GM12878 (cell line): ENCODE results near the gene CYB5B. TPM values are rescaled to one million over a fixed set of nuclear protein-coding genes. Genes with fewer than 3 reads are reported as not detected.

Experiments
- ATAC-seq: fragments of 200-7000 bp; cut with Tn5 transposase; 3 replicates; pipeline ENCODE4 v1.9.1; 2020; ENCODE audit warnings: mild to moderate bottlenecking, moderate library complexity
- BruUV-seq: library from RNA; stranded (reverse); fragments of 400-500 nt; replicated peaks from 2 replicates; lab custom pipeline; 2021; lab: Mats Ljungman, UMichigan
- CTCF ChIA-PET: fragments of 300-600 bp; sonication (Branson Sonifier 250); formaldehyde crosslinking; extraction: SDS; loops from one replicate; lab custom pipeline; 2021; ENCODE audit warnings: inconsistent platforms; lab: Yijun Ruan, JAX
- POLR2A ChIA-PET: fragments of 350-600 bp; formaldehyde crosslinking; extraction: SDS; loops from one replicate; lab custom pipeline; 2021; ENCODE audit warnings: inconsistent platforms; lab: Charles Lee
- RAD21 ChIA-PET: fragments of 300-600 bp; sonication (Branson Sonifier 250); formaldehyde crosslinking; loops from one replicate; lab custom pipeline; 2023; ENCODE audit warnings: antibody characterized with exemption; ENCODE audit not compliant: unreplicated experiment; lab: Charles Lee
- SMC1A ChIA-PET: fragments of 300-600 bp; sonication (Branson Sonifier 250); formaldehyde crosslinking; loops from one replicate; lab custom pipeline; 2023; ENCODE audit not compliant: unreplicated experiment, uncharacterized antibody; lab: Charles Lee
- DNase-seq: peaks from one replicate; pipeline ENCODE4 v3.0.0-alpha.2; 2011; ENCODE audit warnings: low read depth, low spot score
- FAIRE-seq: peaks from 3 replicates; lab custom pipeline; 2011; peaks lifted over from hg19 to GRCh38; lab: Jason Lieb, UNC
- H2AFZ ChIP-seq: 2 replicates; pipeline ENCODE4 v1.6.0; 2011; ENCODE audit warnings: low read depth, low read length, control low read depth; ENCODE audit not compliant: control insufficient read depth
- H3K27ac ChIP-seq: 2 replicates; pipeline ENCODE4 v1.5.1; 2011; ENCODE audit warnings: control low read depth; ENCODE audit not compliant: control insufficient read depth, insufficient read depth
- H3K27me3 ChIP-seq, 2 experiments: replicated peaks in 1 of 2; 2 replicates each; pipeline versions ENCODE4 v1.6.0 to v1.6.1; 2011; ENCODE audit warnings: low read length in 1 of 2; ENCODE audit not compliant: control insufficient read depth in 2 of 2, insufficient read depth in 2 of 2
- H3K36me3 ChIP-seq, 2 experiments: 2 replicates each; pipeline ENCODE4 v1.5.1; 2011; ENCODE audit warnings: low read length in 1 of 2; ENCODE audit not compliant: control insufficient read depth in 2 of 2, insufficient read depth in 2 of 2
- H3K4me1 ChIP-seq: 2 replicates; pipeline ENCODE4 v1.6.1; 2011; ENCODE audit warnings: mild to moderate bottlenecking, low read length, moderate library complexity, mixed read lengths; ENCODE audit not compliant: control insufficient read depth, insufficient read depth
- H3K4me2 ChIP-seq: 2 replicates; pipeline ENCODE4 v1.6.0; 2011; ENCODE audit warnings: control low read depth; ENCODE audit not compliant: control insufficient read depth, insufficient read depth
- H3K4me3 ChIP-seq: fragments of 200-600 bp; sonication (generic); 2 replicates; pipeline ENCODE4 v1.5.1; 2016
- H3K79me2 ChIP-seq: 2 replicates; pipeline ENCODE4 v1.6.0; 2011; ENCODE audit warnings: low read length; ENCODE audit not compliant: control insufficient read depth, insufficient read depth
- H3K9ac ChIP-seq: 2 replicates; pipeline ENCODE4 v1.8.0; 2011; ENCODE audit warnings: low read length, control low read depth, mixed read lengths; ENCODE audit not compliant: control insufficient read depth, insufficient read depth
- H3K9me3 ChIP-seq: replicated peaks from 3 replicates; pipeline ENCODE4 v1.5.1; 2011; ENCODE audit warnings: mild to moderate bottlenecking, low read length; ENCODE audit not compliant: control insufficient read depth, insufficient read depth
- H4K20me1 ChIP-seq: 2 replicates; pipeline ENCODE4 v1.6.0; 2011; ENCODE audit not compliant: control insufficient read depth, insufficient read depth
- ATF7 ChIP-seq: fragments of 450-650 bp; IDR thresholded peaks from 2 replicates; pipeline ENCODE4 v1.6.1; 2016; ENCODE audit warnings: low read depth, mild to moderate bottlenecking
- CBX3 ChIP-seq: fragments of 200-600 bp; sonication (generic); IDR thresholded peaks from 2 replicates; pipeline ENCODE4 v1.6.1; 2016; ENCODE audit warnings: low read depth, borderline replicate concordance
- IRF5 ChIP-seq: fragments of 450-650 bp; IDR thresholded peaks from 2 replicates; pipeline ENCODE4 v1.6.1; 2017; ENCODE audit warnings: borderline replicate concordance
- MEF2A ChIP-seq: IDR thresholded peaks from 2 replicates; pipeline ENCODE4 v1.6.1; 2011; ENCODE audit warnings: low read depth, mild to moderate bottlenecking, low read length, moderate library complexity; ENCODE audit not compliant: insufficient read depth
- NFXL1 ChIP-seq: fragments of 450-650 bp; IDR thresholded peaks from 2 replicates; pipeline ENCODE4 v1.6.1; 2017; ENCODE audit warnings: antibody characterized with exemption, mild to moderate bottlenecking, borderline replicate concordance
- NR2C1 ChIP-seq: fragments of 450-650 bp; IDR thresholded peaks from 2 replicates; pipeline ENCODE4 v1.6.1; 2017; ENCODE audit warnings: antibody characterized with exemption, mild to moderate bottlenecking, moderate library complexity
- PAX5 ChIP-seq: IDR thresholded peaks from 2 replicates; pipeline ENCODE4 v1.6.1; 2011; ENCODE audit warnings: low read depth, low read length, borderline replicate concordance
- PAX8 ChIP-seq: fragments of 450-650 bp; IDR thresholded peaks from 2 replicates; pipeline ENCODE4 v1.6.1; 2017; ENCODE audit warnings: mild to moderate bottlenecking, moderate library complexity
- WGBS: methylation state at CpG from one replicate; pipeline ENCODE4 v1.1.6; 2016; ENCODE audit warnings: low lambda C conversion rate; ENCODE audit not compliant: insufficient replicate concordance, insufficient coverage; ENCODE audit errors: missing lambda C conversion rate; 5-methylcytosine and 5-hydroxymethylcytosine counted together
- in situ Hi-C: fragments of 300-500 bp; cut with MboI; formaldehyde crosslinking; loops from 9 replicates; pipeline ENCODE4 v1.14.3; 2018; ENCODE audit warnings: mixed read lengths
- intact Hi-C: fragments of 100-400 bp; cut with micrococcal nuclease; formaldehyde crosslinking; loops from one replicate; pipeline ENCODE4 v1.14.2; 2022; ENCODE audit not compliant: unreplicated experiment
- polyA plus RNA-seq, 11 experiments: library from polyadenylated mRNA; depleted of rRNA in 4 of 11; unstranded in 6 of 11; stranded (reverse) in 5 of 11; fragments of >200 nt; fragmentation: Nextera tagmentation in 4 of 11; fragmentation: Illumina TruSeq in 1 of 11; extraction: Ambion mirVana in 4 of 11; extraction: Trizol in 1 of 11; gene quantifications; 1 replicate in 1 of 11; 2 replicates in 10 of 11; pipeline versions ENCODE4 v1.2.1 to v1.2.3, GENCODE V29; 2011 to 2016; ENCODE audit warnings: inconsistent platforms in 2 of 11, missing spikeins in 2 of 11, low read depth in 1 of 11
- total RNA-seq, 4 experiments: library from RNA; depleted of rRNA in 3 of 4; stranded (reverse); fragments of >200 nt in 3 of 4; fragmentation: Illumina TruSeq in 1 of 4; extraction: Trizol in 1 of 4; gene quantifications; 2 replicates each; pipeline versions ENCODE4 v1.2.1 to v1.2.3, GENCODE V29; 2013 to 2021
- TF ChIP-seq, protein P1 (sequence below): IDR thresholded peaks from 2 replicates; pipeline ENCODE4 v1.6.1; 2012; ENCODE audit warnings: low read depth, low read length, improper control_type of control experiment
- TF ChIP-seq, protein P2 (sequence below): IDR thresholded peaks from 2 replicates; pipeline ENCODE4 v1.6.1; 2011; ENCODE audit warnings: borderline replicate concordance, low read depth, mild to moderate bottlenecking, moderate library complexity, mixed read lengths, low read length; ENCODE audit not compliant: insufficient read depth; ENCODE audit errors: extremely low read length
- TF ChIP-seq, protein P3 (sequence below): fragments of 450-650 bp; IDR thresholded peaks from 2 replicates; pipeline ENCODE4 v1.6.1; 2016; ENCODE audit warnings: mild to moderate bottlenecking

The CYB5B gene
- total and polyA plus RNA-seq, 10 of the 15 experiments (the other 5 are each of a cell fraction or from before 2014, with no cell fraction given) = 145 to 305 (median 179) TPM

GRCh38 chr16:69495821-69496220, 71.4 kb downstream of the CYB5B start:
- SMC1A ChIA-PET = interaction anchor here (0.9 to 1.3 kb wide), 3 partner anchors 27 to 207 kb away, joined by 3 to 5 read pairs (median 3); no protein-coding TSS in a partner anchor
- RAD21 ChIA-PET = interaction anchor here (1.0 to 1.8 kb wide), 4 partner anchors 26 to 161 kb away, joined by 3 to 5 read pairs (median 4); no protein-coding TSS in a partner anchor
- Histone ChIP-seq H3K27me3 (no peaks in the 10 kb centered on the region), H3K36me3 (no peaks in the 10 kb centered on the region), H2AFZ (no peak overlapping the region), H3K9me3 (no peaks in the 10 kb centered on the region), H3K79me2 (no peaks in the 10 kb centered on the region), H3K4me1 (no peaks in the 10 kb centered on the region), H3K4me2 (no peak overlapping the region), H3K27ac (no peak overlapping the region), H3K4me3 (no peak overlapping the region), H4K20me1 (no peaks in the 10 kb centered on the region), H3K9ac (no peak overlapping the region)
- TF ChIP-seq MEF2A = no peak
- TF ChIP-seq, protein P1, sequence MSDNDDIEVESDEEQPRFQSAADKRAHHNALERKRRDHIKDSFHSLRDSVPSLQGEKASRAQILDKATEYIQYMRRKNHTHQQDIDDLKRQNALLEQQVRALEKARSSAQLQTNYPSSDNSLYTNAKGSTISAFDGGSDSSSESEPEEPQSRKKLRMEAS = no peak
- no peak for TF ChIP-seq IRF5
- no peak for TF ChIP-seq NFXL1
- TF ChIP-seq, protein P2, sequence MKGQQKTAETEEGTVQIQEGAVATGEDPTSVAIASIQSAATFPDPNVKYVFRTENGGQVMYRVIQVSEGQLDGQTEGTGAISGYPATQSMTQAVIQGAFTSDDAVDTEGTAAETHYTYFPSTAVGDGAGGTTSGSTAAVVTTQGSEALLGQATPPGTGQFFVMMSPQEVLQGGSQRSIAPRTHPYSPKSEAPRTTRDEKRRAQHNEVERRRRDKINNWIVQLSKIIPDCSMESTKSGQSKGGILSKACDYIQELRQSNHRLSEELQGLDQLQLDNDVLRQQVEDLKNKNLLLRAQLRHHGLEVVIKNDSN = no peak
- no peak for TF ChIP-seq PAX5
- TF ChIP-seq, protein P3, sequence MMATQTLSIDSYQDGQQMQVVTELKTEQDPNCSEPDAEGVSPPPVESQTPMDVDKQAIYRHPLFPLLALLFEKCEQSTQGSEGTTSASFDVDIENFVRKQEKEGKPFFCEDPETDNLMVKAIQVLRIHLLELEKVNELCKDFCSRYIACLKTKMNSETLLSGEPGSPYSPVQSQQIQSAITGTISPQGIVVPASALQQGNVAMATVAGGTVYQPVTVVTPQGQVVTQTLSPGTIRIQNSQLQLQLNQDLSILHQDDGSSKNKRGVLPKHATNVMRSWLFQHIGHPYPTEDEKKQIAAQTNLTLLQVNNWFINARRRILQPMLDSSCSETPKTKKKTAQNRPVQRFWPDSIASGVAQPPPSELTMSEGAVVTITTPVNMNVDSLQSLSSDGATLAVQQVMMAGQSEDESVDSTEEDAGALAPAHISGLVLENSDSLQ = no peak
- TF ChIP-seq ATF7 = no peak
- no peak for TF ChIP-seq PAX8
- TF ChIP-seq CBX3 = no peak
- TF ChIP-seq NR2C1 = no peak
- in situ Hi-C loops (no loop called here), intact Hi-C loops (no loop called here)
- WGBS = 70% methylated on average over 9 of the region's 9 CpGs
- FAIRE-seq (no peak), ATAC-seq (peak; percentile 33; the same call in 2 of the 3 replicates), DNase-seq (no peak)
- POLR2A ChIA-PET = no interaction called here
- CTCF ChIA-PET = interaction anchor here (0.9 to 2.4 kb wide), 9 partner anchors 11 to 159 kb away, joined by 3 to 17 read pairs (median 4); no protein-coding TSS in a partner anchor
- no TSS peak for BruUV-seq
